ENCODE data around the gene NRIP1. TPM values are rescaled to one million over a fixed set of nuclear protein-coding genes. Genes with fewer than 3 reads are reported as not detected.
A peak's percentile ranks its signal among the peaks of the same experiment; 100 is the strongest.

NRIP1 gene
- total and polyA plus RNA-seq, 4 experiments from 2014 or later = 17.4 to 24.5 (median 22.1) TPM

DNA sequence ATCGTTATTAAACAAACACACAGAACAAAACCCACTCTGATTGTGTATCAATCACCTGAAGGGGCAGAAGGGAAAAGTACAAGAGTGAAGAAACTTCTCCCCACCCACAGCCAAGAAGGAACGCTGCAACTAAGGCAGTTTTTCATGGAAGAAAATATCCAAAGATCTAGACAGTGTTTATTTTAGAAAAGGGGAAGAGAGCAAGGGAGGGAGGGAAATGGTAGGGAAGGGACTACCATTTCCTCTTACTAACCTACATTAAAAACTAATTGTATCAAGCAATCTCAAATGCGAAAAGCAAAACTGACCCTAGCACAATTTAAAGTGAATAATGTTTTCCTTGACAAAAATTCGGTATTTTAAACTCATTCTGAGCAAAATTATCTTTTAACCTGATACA lies 3.5 kb downstream of the NRIP1 start:
- H3K27me3 ChIP-seq (ENCODE audit: insufficient read depth, low read length) = no peaks in the 10 kb centered on the region
- Mint-ChIP-seq H3K27ac (no peak overlapping the region), H3K27me3 (peaks cover 0 to 12% of the 10 kb centered on the region in 2 donors), H3K36me3 (peaks cover 0 to 15% of the 10 kb centered on the region in 2 donors), H3K4me3 (peak overlapping the region in 2 of 8 donors; percentile 6 to 24), H3K4me1 (peaks cover 30 to 76% (median 50%) of the 10 kb centered on the region in 4 donors), H3K9me3 (no peaks in the 10 kb centered on the region)
- peaks cover 54% of the 10 kb centered on the region for H3K4me1 ChIP-seq (ENCODE audit: insufficient read depth, low read length)
- no peaks in the 10 kb centered on the region for H3K9me3 ChIP-seq (ENCODE audit: control insufficient read depth in 1 of 2, low read length in 2 of 2)
- ChIA-PET CTCF (ENCODE audit: partially characterized antibody) (interaction anchor here (1.7 kb wide), 1 partner anchor 492 kb away, joined by 4 read pairs; no protein-coding TSS in a partner anchor), POLR2A (ENCODE audit: partially characterized antibody) (no interaction called here)
- H3K36me3 ChIP-seq (ENCODE audit: insufficient read depth, low read length) = no peaks in the 10 kb centered on the region
- intact Hi-C loops (cut with micrococcal nuclease) = loop anchor here (5.0 to 10.0 kb wide), 4 partner anchors 54 to 766 kb away; no protein-coding TSS in a partner anchor
- H3K27ac ChIP-seq (ENCODE audit: low read depth, low read length) = no peak overlapping the region
- DNase-seq = no peak
- H3K4me3 ChIP-seq (ENCODE audit: low read length in 2 of 2) = no peak overlapping the region

- H3K4me1 ChIP-seq (ENCODE audit: insufficient read depth, low read length) = peaks cover 54% of the 10 kb centered on the region
- no peaks in the 10 kb centered on the region for H3K27me3 ChIP-seq (ENCODE audit: insufficient read depth, low read length)
- DNase-seq = no peak
- Mint-ChIP-seq H3K36me3 (peaks cover 0 to 9% of the 10 kb centered on the region in 2 donors), H3K27ac (peak overlapping the region in 2 of 7 donors; percentile 0 to 62), H3K27me3 (peaks cover 0 to 6% of the 10 kb centered on the region in 2 donors), H3K9me3 (no peaks in the 10 kb centered on the region), H3K4me1 (peaks cover 25 to 75% (median 48%) of the 10 kb centered on the region in 4 donors), H3K4me3 (peak overlapping the region in 1 of 8 donors; percentile 57)
- H3K9me3 ChIP-seq (ENCODE audit: control insufficient read depth in 1 of 2, low read length in 2 of 2) = no peaks in the 10 kb centered on the region
- no peaks in the 10 kb centered on the region for H3K36me3 ChIP-seq (ENCODE audit: insufficient read depth, low read length)
- CTCF ChIA-PET (ENCODE audit: partially characterized antibody) = no interaction called here
- POLR2A ChIA-PET (ENCODE audit: partially characterized antibody) = no interaction called here
- no peak overlapping the region for H3K27ac ChIP-seq (ENCODE audit: low read depth, low read length)
- intact Hi-C loops (cut with micrococcal nuclease) = loop anchor here (5.0 to 10.0 kb wide), 4 partner anchors 53 to 767 kb away; no protein-coding TSS in a partner anchor
- no peak overlapping the region for H3K4me3 ChIP-seq (ENCODE audit: low read length in 2 of 2)
Measured at GRCh38 chr21:15060543-15061175, 4.1 kb downstream of the NRIP1 start.

DNA sequence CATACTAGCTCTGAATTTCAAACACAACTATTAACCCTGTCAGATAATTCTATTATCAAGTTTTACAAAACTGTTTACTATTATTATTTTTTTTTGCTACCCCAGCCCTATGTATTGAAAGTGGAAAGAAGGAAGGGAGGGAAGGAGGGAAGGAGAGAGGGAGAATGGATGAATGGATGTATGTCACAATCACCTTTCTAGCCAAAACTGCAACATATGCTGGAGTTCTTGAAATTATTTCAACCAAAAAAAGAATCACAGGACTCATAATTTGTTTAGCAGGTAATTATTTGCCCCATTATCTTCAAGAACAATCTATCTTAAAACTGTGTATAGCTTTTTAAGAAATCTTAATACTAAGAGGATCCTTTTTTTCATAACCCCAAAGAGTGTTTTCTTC lies 5.4 kb downstream of the NRIP1 start:
- H3K4me3 Mint-ChIP-seq = peak overlapping the region in 1 of 8 donors; percentile 55
- Histone ChIP-seq H3K27ac (ENCODE audit: low read depth, low read length) (no peak overlapping the region), H3K4me1 (ENCODE audit: insufficient read depth, low read length) (peaks cover 59% of the 10 kb centered on the region), H3K27me3 (ENCODE audit: insufficient read depth, low read length) (no peaks in the 10 kb centered on the region), H3K4me3 (ENCODE audit: low read length in 2 of 2) (no peak overlapping the region), H3K9me3 (ENCODE audit: control insufficient read depth in 1 of 2, low read length in 2 of 2) (no peaks in the 10 kb centered on the region), H3K36me3 (ENCODE audit: insufficient read depth, low read length) (no peaks in the 10 kb centered on the region)
- peaks cover 28 to 85% (median 56%) of the 10 kb centered on the region in 4 donors for H3K4me1 Mint-ChIP-seq
- CTCF ChIA-PET (ENCODE audit: partially characterized antibody) = no interaction called here
- DNase-seq = no peak
- POLR2A ChIA-PET (ENCODE audit: partially characterized antibody) = no interaction called here
- H3K27me3 Mint-ChIP-seq = peaks cover 0 to 4% of the 10 kb centered on the region in 2 donors
- peak overlapping the region in 1 of 7 donors; percentile 29 for H3K27ac Mint-ChIP-seq
- peaks cover 0 to 5% of the 10 kb centered on the region in 2 donors for H3K36me3 Mint-ChIP-seq
- intact Hi-C loops (cut with micrococcal nuclease) = no loop called here
- no peaks in the 10 kb centered on the region for H3K9me3 Mint-ChIP-seq

DNA sequence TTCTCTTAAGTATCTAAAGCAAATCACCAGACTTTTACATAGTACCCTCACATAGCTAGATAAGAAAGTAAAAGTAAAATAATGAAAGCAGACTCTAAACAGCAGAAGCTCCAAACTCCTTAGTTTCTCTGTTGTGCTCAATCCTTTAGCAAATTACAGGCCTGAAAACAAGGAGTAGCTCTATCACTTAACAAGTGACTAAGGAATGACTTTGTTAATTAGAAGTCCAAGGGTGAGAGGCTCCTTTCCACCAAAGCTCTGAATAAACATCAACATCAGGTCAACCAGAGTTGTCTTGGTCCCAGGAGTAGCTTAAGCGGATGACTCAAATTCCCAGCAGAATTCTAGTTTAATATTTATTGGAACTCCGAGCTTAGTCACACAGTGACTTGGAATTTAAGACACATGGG lies 5.9 kb downstream of the NRIP1 start:
- CTCF ChIA-PET (ENCODE audit: partially characterized antibody) = no interaction called here
- DNase-seq = no peak
- Histone ChIP-seq H3K9me3 (ENCODE audit: control insufficient read depth in 1 of 2, low read length in 2 of 2) (no peaks in the 10 kb centered on the region), H3K36me3 (ENCODE audit: insufficient read depth, low read length) (no peaks in the 10 kb centered on the region), H3K4me3 (ENCODE audit: low read length in 2 of 2) (no peak overlapping the region), H3K4me1 (ENCODE audit: insufficient read depth, low read length) (peaks cover 60% of the 10 kb centered on the region), H3K27me3 (ENCODE audit: insufficient read depth, low read length) (no peaks in the 10 kb centered on the region), H3K27ac (ENCODE audit: low read depth, low read length) (no peak overlapping the region)
- H3K27me3 Mint-ChIP-seq = peaks cover 0 to 4% of the 10 kb centered on the region in 2 donors
- peak overlapping the region in 3 of 7 donors; percentile 6 to 70 (median 43) for H3K27ac Mint-ChIP-seq
- peaks cover 0 to 5% of the 10 kb centered on the region in 2 donors for H3K36me3 Mint-ChIP-seq
- POLR2A ChIA-PET (ENCODE audit: partially characterized antibody) = no interaction called here
- peaks cover 28 to 89% (median 58%) of the 10 kb centered on the region in 4 donors for H3K4me1 Mint-ChIP-seq
- H3K4me3 Mint-ChIP-seq = peak overlapping the region in 3 of 8 donors; percentile 54 to 72 (median 55)
- intact Hi-C loops (cut with micrococcal nuclease) = no loop called here
- no peaks in the 10 kb centered on the region for H3K9me3 Mint-ChIP-seq

DNA sequence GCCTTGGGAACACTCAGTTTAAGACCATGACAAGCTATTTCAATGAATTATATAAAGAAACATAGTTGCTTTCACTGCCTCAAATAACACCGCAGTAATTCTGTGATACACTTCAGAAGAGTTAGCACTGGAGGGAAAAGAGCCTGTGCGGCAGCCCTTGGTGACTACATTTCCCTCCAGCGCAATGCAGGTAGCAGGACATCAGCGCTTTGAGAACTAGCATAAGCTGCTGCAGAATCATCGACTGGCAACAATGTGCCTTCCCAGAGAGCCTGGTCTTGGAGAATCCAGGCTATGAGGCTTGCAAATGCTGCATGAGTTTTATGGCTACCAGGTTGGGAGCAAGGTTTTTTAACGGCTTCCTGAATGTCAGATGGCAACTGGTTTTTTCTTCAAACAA lies 7.5 kb downstream of the NRIP1 start:
- Mint-ChIP-seq H3K27me3 (no peaks in the 10 kb centered on the region), H3K4me3 (no peak overlapping the region), H3K27ac (peak overlapping the region in 1 of 7 donors; percentile 13), H3K4me1 (peaks cover 18 to 83% (median 51%) of the 10 kb centered on the region in 4 donors), H3K36me3 (no peaks in the 10 kb centered on the region), H3K9me3 (no peaks in the 10 kb centered on the region)
- H3K27me3 ChIP-seq (ENCODE audit: insufficient read depth, low read length) = no peaks in the 10 kb centered on the region
- no peak overlapping the region for H3K27ac ChIP-seq (ENCODE audit: low read depth, low read length)
- intact Hi-C loops (cut with micrococcal nuclease) = no loop called here
- POLR2A ChIA-PET (ENCODE audit: partially characterized antibody) = interaction anchor here (2.2 kb wide), 1 partner anchor 8 kb away, joined by 8 read pairs; the partner anchor contains the start of gene NRIP1
- no peak for DNase-seq
- CTCF ChIA-PET (ENCODE audit: partially characterized antibody) = no interaction called here
- peaks cover 52% of the 10 kb centered on the region for H3K4me1 ChIP-seq (ENCODE audit: insufficient read depth, low read length)
- H3K9me3 ChIP-seq (ENCODE audit: control insufficient read depth in 1 of 2, low read length in 2 of 2) = no peaks in the 10 kb centered on the region
- H3K4me3 ChIP-seq (ENCODE audit: low read length in 2 of 2) = no peak overlapping the region
- H3K36me3 ChIP-seq (ENCODE audit: insufficient read depth, low read length) = no peaks in the 10 kb centered on the region

GRCh38 chr21:15054606-15055239 lies 10.1 kb downstream of the NRIP1 start:
- POLR2A ChIA-PET (ENCODE audit: partially characterized antibody) = interaction anchor here (1.0 kb wide), 1 partner anchor 10 kb away, joined by 3 read pairs; the partner anchor contains the start of gene NRIP1
- DNase-seq = no peak
- no peak overlapping the region for H3K4me3 ChIP-seq (ENCODE audit: low read length in 2 of 2)
- no peak overlapping the region for H3K27ac ChIP-seq (ENCODE audit: low read depth, low read length)
- Mint-ChIP-seq H3K4me1 (peaks cover 23 to 81% (median 55%) of the 10 kb centered on the region in 4 donors), H3K4me3 (peak overlapping the region in 1 of 8 donors; percentile 18), H3K9me3 (no peaks in the 10 kb centered on the region), H3K27ac (no peak overlapping the region), H3K27me3 (no peaks in the 10 kb centered on the region), H3K36me3 (no peaks in the 10 kb centered on the region)
- H3K36me3 ChIP-seq (ENCODE audit: insufficient read depth, low read length) = no peaks in the 10 kb centered on the region
- intact Hi-C loops (cut with micrococcal nuclease) = no loop called here
- no peaks in the 10 kb centered on the region for H3K27me3 ChIP-seq (ENCODE audit: insufficient read depth, low read length)
- H3K4me1 ChIP-seq (ENCODE audit: insufficient read depth, low read length) = peaks cover 57% of the 10 kb centered on the region
- CTCF ChIA-PET (ENCODE audit: partially characterized antibody) = no interaction called here
- no peaks in the 10 kb centered on the region for H3K9me3 ChIP-seq (ENCODE audit: control insufficient read depth in 1 of 2, low read length in 2 of 2)

- ChIA-PET CTCF (ENCODE audit: partially characterized antibody) (no interaction called here), POLR2A (ENCODE audit: partially characterized antibody) (interaction anchor here (1.0 kb wide), 1 partner anchor 11 kb away, joined by 3 read pairs; the partner anchor contains the start of gene NRIP1)
- Histone ChIP-seq H3K9me3 (ENCODE audit: control insufficient read depth in 1 of 2, low read length in 2 of 2) (no peaks in the 10 kb centered on the region), H3K27me3 (ENCODE audit: insufficient read depth, low read length) (no peaks in the 10 kb centered on the region), H3K27ac (ENCODE audit: low read depth, low read length) (no peak overlapping the region), H3K36me3 (ENCODE audit: insufficient read depth, low read length) (no peaks in the 10 kb centered on the region), H3K4me1 (ENCODE audit: insufficient read depth, low read length) (peaks cover 51% of the 10 kb centered on the region), H3K4me3 (ENCODE audit: low read length in 2 of 2) (no peak overlapping the region)
- H3K4me3 Mint-ChIP-seq = no peak overlapping the region
- intact Hi-C loops (cut with micrococcal nuclease) = no loop called here
- no peak overlapping the region for H3K27ac Mint-ChIP-seq
- no peaks in the 10 kb centered on the region for H3K9me3 Mint-ChIP-seq
- DNase-seq = no peak
- no peaks in the 10 kb centered on the region for H3K36me3 Mint-ChIP-seq
- peaks cover 23 to 78% (median 55%) of the 10 kb centered on the region in 4 donors for H3K4me1 Mint-ChIP-seq
- no peaks in the 10 kb centered on the region for H3K27me3 Mint-ChIP-seq
Measured at GRCh38 chr21:15054089-15054488, 10.7 kb downstream of the NRIP1 start.
